HFFc6 (cell line): Measurements from ENCODE around the gene DNM1L. TPM values are rescaled to one million over a fixed set of nuclear protein-coding genes. Genes with fewer than 3 reads are reported as not detected.

Source experiments
- DNase-seq: peaks from one replicate; pipeline ENCODE4 v3.0.0-alpha.2; 2018
- H3K27ac Mint-ChIP-seq: 2 replicates; pipeline ENCODE4 v1.8.0; 2020; ENCODE audit warnings: mild to moderate bottlenecking, mixed read lengths
- H3K27me3 Mint-ChIP-seq: 2 replicates; pipeline ENCODE4 v1.8.0; 2021; ENCODE audit warnings: mild to moderate bottlenecking, moderate library complexity, mixed read lengths; ENCODE audit not compliant: insufficient read depth
- H3K36me3 Mint-ChIP-seq: 2 replicates; pipeline ENCODE4 v1.8.0; 2021; ENCODE audit warnings: low read depth, mixed read lengths
- H3K4me1 Mint-ChIP-seq: 2 replicates; pipeline ENCODE4 v1.8.0; 2020; ENCODE audit warnings: low read depth, mixed read lengths
- H3K4me3 Mint-ChIP-seq: 2 replicates; pipeline ENCODE4 v1.8.0; 2020; ENCODE audit warnings: mild to moderate bottlenecking, moderate library complexity, mixed read lengths
- H3K9me3 Mint-ChIP-seq: 2 replicates; pipeline ENCODE4 v1.8.0; 2020; ENCODE audit warnings: mild to moderate bottlenecking, mixed read lengths
- CTCF ChIP-seq: fragments of 200-600 bp; sonication (generic); IDR thresholded peaks from 2 replicates; pipeline ENCODE4 v1.5.0; 2021; ENCODE audit warnings: antibody characterized with exemption, mild to moderate bottlenecking
- total RNA-seq, 6 experiments: library from RNA; stranded (reverse); fragmentation: NEBNext Ultra II Directional; extraction: Animal tissue kit (Norgen Biotek cat#: 25700); gene quantifications; 2 replicates in 1 of 6; 3 replicates in 5 of 6; pipeline ENCODE4 v1.2.3, GENCODE V29; 2021

The DNM1L gene
- total RNA-seq, 6 experiments from 2014 or later = 53.3 to 62.2 (median 61.6) TPM

- no peak for DNase-seq
- Mint-ChIP-seq H3K27ac (no peak overlapping the region), H3K4me3 (no peak overlapping the region), H3K9me3 (no peaks in the 10 kb centered on the region), H3K27me3 (peaks cover 1% of the 10 kb centered on the region; the same call in 1 of the 2 replicates), H3K4me1 (no peaks in the 10 kb centered on the region), H3K36me3 (no peaks in the 10 kb centered on the region)
- TF ChIP-seq CTCF = no peak
These were observed 89.4 kb downstream of the DNM1L start for GRCh38 chr12:32768518-32768917.

DNA sequence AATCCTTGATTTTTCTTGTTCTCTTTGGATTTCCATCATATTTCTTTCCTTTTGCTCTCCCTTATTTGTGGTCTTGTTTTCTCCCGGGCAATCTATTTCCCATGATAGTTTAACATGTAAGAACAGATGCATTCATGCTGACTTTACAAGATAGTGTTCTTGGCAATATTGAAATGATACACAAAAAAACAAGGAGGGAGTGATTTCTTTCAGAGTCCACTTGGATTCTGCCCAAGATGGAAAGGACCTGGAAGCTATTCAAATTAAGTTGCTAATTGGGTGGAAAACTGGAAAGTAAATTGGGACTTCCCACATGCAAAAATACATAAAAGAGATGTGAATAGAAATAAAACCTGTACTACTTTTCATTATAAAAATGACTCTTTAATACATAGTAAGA is 91.0 kb downstream of the DNM1L start:
- Mint-ChIP-seq H3K9me3 (no peaks in the 10 kb centered on the region), H3K4me3 (no peak overlapping the region), H3K36me3 (no peaks in the 10 kb centered on the region), H3K27me3 (peaks cover 5% of the 10 kb centered on the region; the same call in 1 of the 2 replicates), H3K27ac (no peak overlapping the region), H3K4me1 (no peaks in the 10 kb centered on the region)
- DNase-seq = no peak
- TF ChIP-seq CTCF = no peak

DNA sequence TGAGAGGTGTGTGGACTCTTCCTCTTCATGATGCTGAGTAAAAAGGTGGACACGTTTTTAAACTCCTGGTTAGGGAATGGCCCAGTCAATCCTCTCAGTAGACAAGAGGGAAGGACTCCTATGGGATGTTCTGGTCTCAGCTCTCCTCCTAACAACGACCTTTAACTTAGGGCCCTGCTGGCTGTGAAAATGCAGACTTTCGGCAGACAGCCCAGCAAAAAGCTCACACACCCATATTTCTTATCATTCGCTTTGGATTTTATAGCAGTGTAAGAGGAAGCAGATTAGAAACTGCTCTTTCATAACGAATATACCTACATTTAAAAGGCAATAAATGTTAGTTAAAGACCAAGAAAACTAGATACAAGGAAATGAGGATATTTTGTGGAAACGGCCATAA is 94.6 kb downstream of the DNM1L start:
- Mint-ChIP-seq H3K27ac (no peak overlapping the region), H3K27me3 (peaks cover 11% of the 10 kb centered on the region; the same call in 1 of the 2 replicates), H3K36me3 (no peaks in the 10 kb centered on the region), H3K4me3 (no peak overlapping the region), H3K4me1 (no peaks in the 10 kb centered on the region), H3K9me3 (no peaks in the 10 kb centered on the region)
- no peak for DNase-seq
- no peak for TF ChIP-seq CTCF

DNA sequence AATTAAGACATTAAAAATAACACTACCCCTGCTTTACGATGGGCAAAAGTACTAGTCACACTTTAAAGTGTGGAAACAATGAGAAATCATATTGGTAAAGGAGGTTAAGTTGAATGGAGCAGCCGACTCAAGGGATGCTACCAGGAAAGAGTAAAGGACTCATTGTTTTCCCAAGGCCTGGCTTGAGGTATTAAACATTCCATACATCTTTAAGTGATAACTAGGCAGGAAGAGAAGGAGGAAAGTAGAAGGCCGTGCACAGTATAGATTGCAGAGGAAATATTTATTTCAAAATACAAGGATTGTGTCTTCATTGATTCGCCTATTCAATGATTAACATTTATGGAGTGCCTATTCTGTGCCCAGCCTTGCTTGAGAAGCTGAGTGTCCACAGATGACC is 97.2 kb downstream of the DNM1L start:
- H3K27me3 Mint-ChIP-seq = peaks cover 12% of the 10 kb centered on the region; the same call in 1 of the 2 replicates
- H3K27ac Mint-ChIP-seq = no peak overlapping the region
- no peak for TF ChIP-seq CTCF
- no peaks in the 10 kb centered on the region for H3K9me3 Mint-ChIP-seq
- no peak for DNase-seq
- H3K4me1 Mint-ChIP-seq = no peaks in the 10 kb centered on the region
- no peaks in the 10 kb centered on the region for H3K36me3 Mint-ChIP-seq
- H3K4me3 Mint-ChIP-seq = no peak overlapping the region

DNA sequence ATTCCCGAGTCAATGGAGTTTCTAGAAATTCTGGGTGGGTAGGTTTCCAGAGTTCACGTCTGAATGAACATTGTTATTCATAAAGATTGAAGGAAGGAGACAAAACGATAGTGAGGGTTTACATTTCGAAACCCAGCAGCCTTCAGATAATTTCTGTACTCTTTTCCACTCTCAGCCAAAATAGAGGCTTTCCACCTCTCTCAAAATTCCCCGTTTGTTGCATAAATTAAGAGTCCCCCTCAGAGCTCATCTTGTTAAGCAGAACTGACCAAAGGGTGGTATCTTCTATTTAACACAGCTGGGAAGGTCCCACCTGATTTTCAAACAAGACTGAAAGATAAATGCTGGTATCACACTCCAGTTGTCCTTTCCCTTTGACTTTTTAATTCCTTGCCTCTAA is 98.1 kb downstream of the DNM1L start:
- no peak for TF ChIP-seq CTCF
- H3K27me3 Mint-ChIP-seq = peaks cover 12% of the 10 kb centered on the region; the same call in 1 of the 2 replicates
- no peaks in the 10 kb centered on the region for H3K9me3 Mint-ChIP-seq
- H3K27ac Mint-ChIP-seq = no peak overlapping the region
- H3K4me1 Mint-ChIP-seq = no peaks in the 10 kb centered on the region
- no peaks in the 10 kb centered on the region for H3K36me3 Mint-ChIP-seq
- DNase-seq = no peak
- H3K4me3 Mint-ChIP-seq = no peak overlapping the region

DNA sequence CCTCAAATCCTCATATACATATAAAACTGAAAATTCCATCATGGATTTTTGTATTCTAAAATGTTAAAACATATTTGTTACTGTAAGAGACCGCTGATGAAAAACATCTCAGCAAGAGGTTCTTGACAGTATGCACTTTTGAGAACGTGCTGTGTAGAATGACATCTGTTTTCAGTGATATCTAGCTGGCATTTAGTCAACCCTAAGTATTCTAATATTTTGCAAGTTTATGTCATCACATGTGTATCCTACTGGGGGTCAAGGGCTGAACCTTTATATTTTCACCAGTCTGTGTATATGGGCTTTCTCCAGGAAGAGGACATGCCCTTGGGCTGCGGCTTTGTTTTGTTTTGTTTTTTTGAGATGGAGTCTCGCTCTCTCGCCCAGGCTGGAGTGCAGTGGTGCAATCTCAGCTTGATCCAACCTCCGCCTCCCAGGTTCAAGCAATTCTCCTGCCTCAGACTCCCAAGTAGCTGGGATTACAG is 98.6 kb downstream of the DNM1L start:
- Mint-ChIP-seq H3K4me3 (no peak overlapping the region), H3K9me3 (no peaks in the 10 kb centered on the region), H3K27me3 (peaks cover 12% of the 10 kb centered on the region; the same call in 1 of the 2 replicates), H3K4me1 (no peaks in the 10 kb centered on the region), H3K36me3 (no peaks in the 10 kb centered on the region), H3K27ac (no peak overlapping the region)
- DNase-seq = no peak
- no peak for TF ChIP-seq CTCF
